Astrocyte of the cerebellum (primary cell): Measurements from ENCODE around the gene C16orf96.

ENCODE experiments used
- DNase-seq: peaks from one replicate; pipeline ENCODE4 v3.0.0-alpha.2; 2011; ENCODE audit warnings: low read depth
- H3K4me3 ChIP-seq: 2 replicates; pipeline ENCODE4 v1.5.1; 2011; ENCODE audit warnings: mild to moderate bottlenecking, low read depth, low read length, moderate library complexity
- in situ Hi-C: cut with HindIII; loops from 2 replicates; pipeline ENCODE4 v1.10.0; 2017; ENCODE audit warnings: low sequenced_read_pairs
- TF ChIP-seq, protein P1 (sequence below): IDR thresholded peaks from 2 replicates; pipeline ENCODE4 v1.5.1; 2012; ENCODE audit warnings: low read length, low read depth, moderate library complexity, mild to moderate bottlenecking; ENCODE audit errors: missing control alignments

Gene C16orf96

GRCh38 chr16:4556112-4556511 lies at the start of gene C16orf96:
Gene C16orf96 (plus strand): TSS chr16:4556340. CDS start chr16:4556490, 150 bp downstream.
- TF ChIP-seq, protein P1, sequence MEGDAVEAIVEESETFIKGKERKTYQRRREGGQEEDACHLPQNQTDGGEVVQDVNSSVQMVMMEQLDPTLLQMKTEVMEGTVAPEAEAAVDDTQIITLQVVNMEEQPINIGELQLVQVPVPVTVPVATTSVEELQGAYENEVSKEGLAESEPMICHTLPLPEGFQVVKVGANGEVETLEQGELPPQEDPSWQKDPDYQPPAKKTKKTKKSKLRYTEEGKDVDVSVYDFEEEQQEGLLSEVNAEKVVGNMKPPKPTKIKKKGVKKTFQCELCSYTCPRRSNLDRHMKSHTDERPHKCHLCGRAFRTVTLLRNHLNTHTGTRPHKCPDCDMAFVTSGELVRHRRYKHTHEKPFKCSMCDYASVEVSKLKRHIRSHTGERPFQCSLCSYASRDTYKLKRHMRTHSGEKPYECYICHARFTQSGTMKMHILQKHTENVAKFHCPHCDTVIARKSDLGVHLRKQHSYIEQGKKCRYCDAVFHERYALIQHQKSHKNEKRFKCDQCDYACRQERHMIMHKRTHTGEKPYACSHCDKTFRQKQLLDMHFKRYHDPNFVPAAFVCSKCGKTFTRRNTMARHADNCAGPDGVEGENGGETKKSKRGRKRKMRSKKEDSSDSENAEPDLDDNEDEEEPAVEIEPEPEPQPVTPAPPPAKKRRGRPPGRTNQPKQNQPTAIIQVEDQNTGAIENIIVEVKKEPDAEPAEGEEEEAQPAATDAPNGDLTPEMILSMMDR: no peak
- in situ Hi-C loops: no loop called here
- no peak within 1 kb of the TSS for H3K4me3 ChIP-seq
- DNase-seq: no peak

DNA sequence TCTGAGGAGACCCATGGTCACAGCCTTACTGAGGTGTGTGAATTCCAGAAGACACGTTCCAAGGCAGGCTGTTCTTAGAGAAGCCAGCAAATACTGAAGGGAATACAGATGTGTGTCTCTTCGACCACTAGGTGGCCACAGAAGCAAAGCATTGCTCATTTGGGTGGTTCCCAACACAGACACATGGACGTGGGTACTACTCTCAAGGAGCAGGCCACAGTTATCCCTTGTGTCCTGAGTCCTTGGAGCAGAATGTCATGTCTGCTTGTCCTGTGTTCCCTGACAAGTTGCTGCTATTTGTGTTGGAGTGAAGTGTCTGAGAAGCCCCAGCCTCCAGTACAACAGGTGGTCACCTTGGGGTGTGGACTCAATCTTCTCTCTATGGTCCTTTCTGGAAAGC lies 49.7 kb upstream of the C16orf96 start:
- DNase-seq: peak; percentile 71
- TF ChIP-seq, protein P1: peak; percentile 87
- H3K4me3 ChIP-seq: no peak overlapping the region
- in situ Hi-C loops: loop anchor here (25.0 kb wide), 1 partner anchor 131 kb away; no protein-coding TSS in a partner anchor

DNA sequence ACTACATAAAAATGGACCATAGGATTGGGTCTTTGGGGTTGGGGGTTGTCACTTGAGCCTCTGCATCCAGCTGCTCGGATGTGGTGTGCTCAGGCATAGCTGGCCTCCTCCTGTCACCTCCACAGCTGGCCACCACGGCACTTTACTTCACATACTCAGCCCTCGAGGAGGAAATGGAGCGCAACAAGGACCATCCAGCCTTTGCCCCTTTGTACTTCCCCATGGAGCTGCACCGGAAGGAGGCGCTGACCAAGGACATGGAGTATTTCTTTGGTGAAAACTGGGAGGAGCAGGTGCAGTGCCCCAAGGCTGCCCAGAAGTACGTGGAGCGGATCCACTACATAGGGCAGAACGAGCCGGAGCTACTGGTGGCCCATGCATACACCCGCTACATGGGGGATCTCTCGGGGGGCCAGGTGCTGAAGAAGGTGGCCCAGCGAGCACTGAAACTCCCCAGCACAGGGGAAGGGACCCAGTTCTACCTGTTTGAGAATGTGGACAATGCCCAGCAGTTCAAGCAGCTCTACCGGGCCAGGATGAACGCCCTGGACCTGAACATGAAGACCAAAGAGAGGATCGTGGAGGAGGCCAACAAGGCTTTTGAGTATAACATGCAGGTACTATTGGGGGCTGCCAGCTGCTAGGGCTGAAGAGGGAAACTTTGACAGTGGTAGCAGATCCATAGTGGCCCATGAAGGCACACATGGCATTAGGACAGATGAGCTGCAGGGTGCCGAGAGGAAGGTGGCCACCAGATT lies 48.4 kb upstream of the C16orf96 start:
- no peak overlapping the region for H3K4me3 ChIP-seq
- TF ChIP-seq, protein P1: no peak
- DNase-seq: no peak
- in situ Hi-C loops: loop anchor here (25.0 kb wide), 1 partner anchor 130 kb away; no protein-coding TSS in a partner anchor

- TF ChIP-seq, protein P1: no peak
- in situ Hi-C loops: loop anchor here (25.0 kb wide), 1 partner anchor 128 kb away; no protein-coding TSS in a partner anchor
- DNase-seq: no peak
- H3K4me3 ChIP-seq: no peak overlapping the region
Observed at GRCh38 chr16:4508806-4509205, 47.3 kb upstream of the C16orf96 start.

DNA sequence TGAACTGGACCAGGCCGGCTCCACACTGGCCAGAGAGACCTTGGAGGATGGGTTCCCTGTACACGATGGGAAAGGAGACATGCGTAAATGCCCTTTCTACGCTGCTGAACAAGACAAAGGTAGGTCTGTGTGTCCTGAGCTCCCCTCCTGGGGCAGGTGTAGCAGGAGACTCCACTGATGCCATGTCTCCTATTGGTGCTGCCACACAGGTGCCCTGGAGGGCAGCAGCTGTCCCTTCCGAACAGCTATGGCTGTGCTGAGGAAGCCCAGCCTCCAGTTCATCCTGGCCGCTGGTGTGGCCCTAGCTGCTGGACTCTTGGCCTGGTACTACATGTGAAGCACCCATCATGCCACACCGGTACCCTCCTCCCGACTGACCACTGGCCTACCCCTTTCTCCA lies 46.7 kb upstream of the C16orf96 start:
- no peak for DNase-seq
- TF ChIP-seq, protein P1: no peak
- in situ Hi-C loops: loop anchor here (25.0 kb wide), 1 partner anchor 128 kb away; no protein-coding TSS in a partner anchor

GRCh38 chr16:4510131-4510530 lies 46.0 kb upstream of the C16orf96 start:
- DNase-seq: no peak
- in situ Hi-C loops: loop anchor here (25.0 kb wide), 1 partner anchor 127 kb away; no protein-coding TSS in a partner anchor
- no peak overlapping the region for H3K4me3 ChIP-seq
- TF ChIP-seq, protein P1: no peak

More for the DNA sequence above, 46.7 kb upstream of the C16orf96 start:
- no peak overlapping the region for H3K4me3 ChIP-seq
